HL-60 (cell line): ENCODE results near the gene IL18R1.

ENCODE experiments used
- DNase-seq, 2 experiments: peaks; one replicate each; pipeline ENCODE4 v3.0.0-alpha.2; 2010 to 2020; ENCODE audit warnings: low read depth in 1 of 2, low spot score in 1 of 2
- H3K27ac ChIP-seq: fragments of 250-450 bp; sonication (Bioruptor Pico); replicated peaks from 2 replicates; pipeline ENCODE4 v1.5.1; 2020; ENCODE audit warnings: mild to moderate bottlenecking, moderate library complexity
- H3K27me3 ChIP-seq: fragments of 250-450 bp; sonication (Bioruptor Pico); 2 replicates; pipeline ENCODE4 v1.5.1; 2021; ENCODE audit warnings: mild to moderate bottlenecking, moderate library complexity; ENCODE audit not compliant: insufficient read depth, poor library complexity, severe bottlenecking
- H3K4me3 ChIP-seq: replicated peaks from 2 replicates; pipeline ENCODE4 v1.5.1; 2011; ENCODE audit warnings: mild to moderate bottlenecking, control low read depth, low read length; ENCODE audit not compliant: insufficient read depth
- GABPA ChIP-seq: IDR thresholded peaks from 2 replicates; pipeline ENCODE4 v1.6.1; 2012; ENCODE audit warnings: low read depth
- POLR2AphosphoS5 ChIP-seq: IDR thresholded peaks from 2 replicates; pipeline ENCODE4 v1.6.1; 2012; ENCODE audit warnings: low read depth
- REST ChIP-seq: IDR thresholded peaks from 2 replicates; pipeline ENCODE4 v1.6.1; 2012; ENCODE audit warnings: low read depth; ENCODE audit not compliant: insufficient replicate concordance
- SPI1 ChIP-seq: IDR thresholded peaks from 2 replicates; pipeline ENCODE4 v1.6.1; 2012; ENCODE audit warnings: low read depth, mild to moderate bottlenecking, borderline replicate concordance
- TF ChIP-seq, protein P1 (sequence below): IDR thresholded peaks from one replicate; pipeline ENCODE4 v1.5.1; 2011; ENCODE audit warnings: low read length, control low read depth, inconsistent platforms; ENCODE audit not compliant: insufficient read depth

Gene IL18R1

GRCh38 chr2:102331311-102331980 is 24.1 kb upstream of the IL18R1 start:
- no peak overlapping the region for H3K27ac ChIP-seq
- DNase-seq, result no peak
- H3K27me3 ChIP-seq, result no peaks in the 10 kb centered on the region
- no peak overlapping the region for H3K4me3 ChIP-seq
- TF ChIP-seq SPI1 (no peak), POLR2AphosphoS5 (no peak), REST (no peak), GABPA (no peak)
- TF ChIP-seq, protein P1, sequence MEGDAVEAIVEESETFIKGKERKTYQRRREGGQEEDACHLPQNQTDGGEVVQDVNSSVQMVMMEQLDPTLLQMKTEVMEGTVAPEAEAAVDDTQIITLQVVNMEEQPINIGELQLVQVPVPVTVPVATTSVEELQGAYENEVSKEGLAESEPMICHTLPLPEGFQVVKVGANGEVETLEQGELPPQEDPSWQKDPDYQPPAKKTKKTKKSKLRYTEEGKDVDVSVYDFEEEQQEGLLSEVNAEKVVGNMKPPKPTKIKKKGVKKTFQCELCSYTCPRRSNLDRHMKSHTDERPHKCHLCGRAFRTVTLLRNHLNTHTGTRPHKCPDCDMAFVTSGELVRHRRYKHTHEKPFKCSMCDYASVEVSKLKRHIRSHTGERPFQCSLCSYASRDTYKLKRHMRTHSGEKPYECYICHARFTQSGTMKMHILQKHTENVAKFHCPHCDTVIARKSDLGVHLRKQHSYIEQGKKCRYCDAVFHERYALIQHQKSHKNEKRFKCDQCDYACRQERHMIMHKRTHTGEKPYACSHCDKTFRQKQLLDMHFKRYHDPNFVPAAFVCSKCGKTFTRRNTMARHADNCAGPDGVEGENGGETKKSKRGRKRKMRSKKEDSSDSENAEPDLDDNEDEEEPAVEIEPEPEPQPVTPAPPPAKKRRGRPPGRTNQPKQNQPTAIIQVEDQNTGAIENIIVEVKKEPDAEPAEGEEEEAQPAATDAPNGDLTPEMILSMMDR, result no peak

- TF ChIP-seq, protein P1, result no peak
- TF ChIP-seq POLR2AphosphoS5 (no peak), REST (no peak), SPI1 (no peak), GABPA (no peak)
- H3K27me3 ChIP-seq, result no peaks in the 10 kb centered on the region
- H3K4me3 ChIP-seq, result no peak overlapping the region
- DNase-seq, result no peak
- no peak overlapping the region for H3K27ac ChIP-seq
These were observed 21.1 kb upstream of the IL18R1 start for GRCh38 chr2:102334486-102334885.

- H3K27me3 ChIP-seq, result no peaks in the 10 kb centered on the region
- H3K27ac ChIP-seq, result no peak overlapping the region
- no peak for TF ChIP-seq REST
- TF ChIP-seq, protein P1, result no peak
- no peak for TF ChIP-seq POLR2AphosphoS5
- TF ChIP-seq GABPA, result no peak
- TF ChIP-seq SPI1, result no peak
- H3K4me3 ChIP-seq, result no peak overlapping the region
- DNase-seq, result no peak
These were observed 19.7 kb upstream of the IL18R1 start for GRCh38 chr2:102335871-102336366.
